Effector memory CD4-positive, alpha-beta T cell (primary cell): ENCODE results near the gene M6PR.
A peak's percentile ranks its signal among the peaks of the same experiment; 100 is the strongest.

ENCODE experiments used
- DNase-seq, 3 donors: peaks; one replicate each; pipeline ENCODE4 v3.0.0-alpha.2; 2020
- H3K27ac ChIP-seq: 2 replicates; pipeline ENCODE4 v1.7.0; 2013; ENCODE audit warnings: mild to moderate bottlenecking, low read length, moderate library complexity; ENCODE audit not compliant: insufficient read depth, poor library complexity, severe bottlenecking
- H3K27me3 ChIP-seq: replicated peaks from 2 replicates; pipeline ENCODE4 v1.7.0; 2013; ENCODE audit warnings: mild to moderate bottlenecking, low read length; ENCODE audit not compliant: insufficient read depth, control insufficient read depth, poor library complexity, severe bottlenecking
- H3K36me3 ChIP-seq: 2 replicates; pipeline ENCODE4 v1.7.0; 2013; ENCODE audit warnings: mild to moderate bottlenecking, low read length, moderate library complexity; ENCODE audit not compliant: control insufficient read depth, insufficient read depth
- H3K4me1 ChIP-seq: 2 replicates; pipeline ENCODE4 v1.7.0; 2013; ENCODE audit warnings: low read length, mild to moderate bottlenecking; ENCODE audit not compliant: control insufficient read depth, insufficient read depth, poor library complexity, severe bottlenecking
- H3K4me3 ChIP-seq: 2 replicates; pipeline ENCODE4 v1.7.0; 2013; ENCODE audit warnings: low read length, low read depth, mild to moderate bottlenecking; ENCODE audit not compliant: insufficient read depth, poor library complexity, severe bottlenecking
- H3K9me3 ChIP-seq: 2 replicates; pipeline ENCODE4 v1.7.0; 2013; ENCODE audit warnings: mild to moderate bottlenecking, low read length, moderate library complexity; ENCODE audit not compliant: control insufficient read depth

M6PR gene

DNA sequence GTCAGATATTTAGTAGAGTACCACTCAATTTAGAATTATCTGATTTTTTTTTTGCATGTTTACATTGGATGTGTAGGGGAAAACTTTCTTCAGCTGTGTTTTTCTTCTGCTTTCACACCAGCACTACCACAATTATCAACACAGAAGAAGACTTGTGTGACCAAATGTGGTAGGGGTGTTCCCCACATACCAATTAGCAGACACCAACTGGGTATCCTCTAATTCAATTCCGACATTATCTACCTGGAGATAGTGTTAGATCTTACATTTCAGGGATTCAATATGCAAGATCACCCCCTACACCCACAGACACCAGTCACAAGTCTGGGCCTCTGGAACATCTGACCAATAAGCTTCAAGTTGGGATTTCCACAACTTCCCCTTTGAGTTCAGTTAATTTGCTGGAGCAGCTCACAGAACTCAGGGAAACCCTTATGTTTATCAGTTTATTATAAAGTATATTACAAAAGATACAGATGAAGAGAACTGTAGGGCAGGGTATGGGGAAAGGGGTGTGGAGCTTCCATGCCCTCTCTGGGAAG is 35.8 kb upstream of the M6PR start:
- Histone ChIP-seq H3K27me3 (no peaks in the 10 kb centered on the region), H3K9me3 (peaks cover 1% of the 10 kb centered on the region), H3K4me1 (peaks cover 17% of the 10 kb centered on the region), H3K4me3 (no peak overlapping the region), H3K27ac (no peak overlapping the region), H3K36me3 (peaks cover 2% of the 10 kb centered on the region)
- DNase-seq, result no peak

DNA sequence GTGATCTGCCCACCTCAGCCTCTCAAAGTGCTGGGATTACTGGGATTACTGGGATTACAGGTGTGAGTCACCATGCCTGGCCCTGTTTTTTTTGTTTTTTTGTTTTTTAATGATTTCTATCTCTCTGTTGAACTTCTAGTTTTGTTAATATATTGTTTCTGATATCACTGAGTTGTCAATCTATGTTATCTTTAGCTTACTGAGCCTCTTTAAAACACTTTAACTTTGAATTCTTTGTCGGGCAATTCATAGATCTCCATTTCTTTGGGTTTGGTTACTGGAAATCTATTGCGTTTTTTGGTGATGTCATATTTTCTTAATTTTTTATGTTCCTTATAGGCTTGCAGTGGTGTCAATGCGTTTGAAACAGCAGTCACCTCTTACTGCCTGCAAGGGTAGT is 30.7 kb upstream of the M6PR start:
- no peak overlapping the region for H3K4me3 ChIP-seq
- no peaks in the 10 kb centered on the region for H3K27me3 ChIP-seq
- H3K27ac ChIP-seq, result no peak overlapping the region
- H3K9me3 ChIP-seq, result peaks cover 14% of the 10 kb centered on the region
- no peak for DNase-seq
- peaks cover 6% of the 10 kb centered on the region for H3K36me3 ChIP-seq
- no peaks in the 10 kb centered on the region for H3K4me1 ChIP-seq

DNA sequence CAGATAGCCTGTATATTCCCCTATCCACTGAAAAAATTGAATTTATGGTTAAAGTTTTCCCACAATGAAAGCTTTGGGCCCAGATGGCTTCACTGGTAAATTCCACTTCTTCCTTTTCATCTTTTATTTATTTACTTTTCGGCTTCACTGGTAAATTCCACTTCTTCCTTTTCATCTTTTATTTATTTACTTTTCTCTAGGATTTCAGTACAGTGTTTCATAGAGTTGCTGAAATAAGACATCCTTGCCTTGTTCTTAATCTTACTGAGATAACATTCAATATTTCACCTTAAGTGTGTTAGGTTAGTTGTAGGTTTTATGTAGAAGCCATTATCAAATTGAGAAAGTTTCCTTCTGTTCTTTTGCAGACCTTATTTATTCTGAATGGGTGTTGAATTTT is 21.0 kb upstream of the M6PR start:
- H3K9me3 ChIP-seq, result peaks cover 12% of the 10 kb centered on the region
- no peaks in the 10 kb centered on the region for H3K27me3 ChIP-seq
- no peak overlapping the region for H3K4me3 ChIP-seq
- H3K27ac ChIP-seq, result no peak overlapping the region
- H3K4me1 ChIP-seq, result no peaks in the 10 kb centered on the region
- no peaks in the 10 kb centered on the region for H3K36me3 ChIP-seq
- DNase-seq, result no peak

DNA sequence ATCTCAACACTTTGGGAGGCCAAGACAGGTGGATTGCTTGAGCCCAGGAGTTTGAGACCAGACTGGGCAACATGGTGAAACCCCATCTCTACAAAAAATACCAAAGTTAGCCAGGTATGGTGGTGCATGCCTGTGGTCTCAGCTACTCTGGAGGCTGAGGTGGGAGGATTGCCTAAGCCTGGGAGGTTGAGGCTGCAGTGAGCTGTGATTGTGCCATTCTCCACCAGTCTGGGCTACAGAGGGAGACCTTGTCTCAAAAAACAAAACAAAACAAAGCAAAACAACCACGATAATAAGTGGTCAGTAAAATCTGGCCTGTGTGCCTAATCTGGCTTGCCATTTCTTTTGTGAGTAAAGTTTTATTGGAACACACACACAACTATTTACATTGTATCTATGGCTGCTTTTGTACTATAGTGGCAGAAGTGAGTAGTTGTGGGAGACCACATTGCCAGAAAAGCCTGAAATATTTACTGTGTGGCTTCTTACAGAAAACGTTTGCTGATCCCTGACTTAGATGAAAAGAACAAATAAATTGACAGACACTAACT is 20.5 kb upstream of the M6PR start:
- H3K4me1 ChIP-seq, result no peaks in the 10 kb centered on the region
- DNase-seq, result no peak
- peaks cover 12% of the 10 kb centered on the region for H3K9me3 ChIP-seq
- H3K36me3 ChIP-seq, result no peaks in the 10 kb centered on the region
- no peak overlapping the region for H3K27ac ChIP-seq
- no peaks in the 10 kb centered on the region for H3K27me3 ChIP-seq
- H3K4me3 ChIP-seq, result no peak overlapping the region

DNA sequence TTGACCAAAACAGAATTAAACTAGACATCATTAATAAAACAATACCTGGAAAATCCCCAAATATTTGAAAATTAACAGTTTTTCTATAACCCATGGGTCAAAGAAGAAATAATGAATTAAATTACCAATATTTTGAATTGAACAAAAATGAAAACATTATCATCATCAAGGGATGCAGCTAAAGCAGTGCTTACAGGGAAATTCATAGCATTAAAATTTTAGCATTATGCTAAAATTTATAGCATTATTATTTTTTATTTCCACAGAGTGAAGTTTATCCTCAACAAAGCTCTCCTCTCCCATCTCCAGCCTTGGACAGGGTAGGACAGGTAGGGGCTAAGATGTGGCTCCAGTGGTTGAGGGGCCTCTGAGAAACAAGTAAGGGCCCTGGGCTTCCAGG is 19.3 kb upstream of the M6PR start:
- Histone ChIP-seq H3K9me3 (peaks cover 12% of the 10 kb centered on the region), H3K4me1 (no peaks in the 10 kb centered on the region), H3K27ac (no peak overlapping the region), H3K36me3 (no peaks in the 10 kb centered on the region), H3K27me3 (no peaks in the 10 kb centered on the region), H3K4me3 (no peak overlapping the region)
- no peak for DNase-seq

DNA sequence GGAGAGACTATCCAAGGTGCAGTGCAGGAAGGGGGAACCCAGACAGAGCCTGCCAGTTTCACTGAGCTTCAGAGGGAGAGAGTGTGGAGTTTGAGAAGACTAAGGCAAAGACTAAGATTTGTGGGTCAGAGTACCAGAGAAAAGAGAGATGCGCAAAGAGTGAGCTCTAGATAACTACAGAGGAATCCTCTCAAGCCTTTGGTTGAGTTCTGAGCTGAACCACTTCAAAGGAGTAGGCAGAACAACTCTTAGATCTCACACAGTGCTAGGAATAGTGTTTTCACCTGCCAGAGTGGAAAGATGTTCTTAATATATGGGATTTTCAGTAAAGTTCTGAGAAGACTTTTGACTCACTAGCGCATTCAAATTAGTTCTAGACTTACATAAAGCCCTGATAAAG is 10.7 kb upstream of the M6PR start:
- DNase-seq, result no peak
- Histone ChIP-seq H3K4me1 (peaks cover 49% of the 10 kb centered on the region), H3K9me3 (no peaks in the 10 kb centered on the region)

DNA sequence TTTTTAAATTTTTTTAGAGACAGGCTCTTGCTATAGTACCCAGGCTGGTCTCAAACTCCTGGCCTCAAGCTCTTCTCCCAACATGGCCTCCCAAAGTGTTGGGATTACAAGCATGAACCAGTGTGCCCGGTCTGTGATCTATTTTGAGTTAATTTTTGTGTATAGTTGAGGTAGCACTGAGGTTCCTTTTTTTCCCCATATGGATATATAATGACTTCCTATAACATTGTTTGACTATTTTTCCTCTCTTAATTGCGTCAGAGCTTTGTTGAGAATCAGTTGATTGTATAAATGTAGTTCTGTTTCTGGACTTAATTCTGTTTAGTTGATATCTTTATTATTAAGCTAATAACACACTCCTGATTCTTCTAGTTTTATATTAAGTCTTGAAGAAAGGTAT is 8.6 kb upstream of the M6PR start:
- H3K27ac ChIP-seq, result peak overlapping the region; percentile 10
- no peaks in the 10 kb centered on the region for H3K36me3 ChIP-seq
- peaks cover 63% of the 10 kb centered on the region for H3K4me1 ChIP-seq
- no peaks in the 10 kb centered on the region for H3K27me3 ChIP-seq
- H3K9me3 ChIP-seq, result no peaks in the 10 kb centered on the region
- no peak overlapping the region for H3K4me3 ChIP-seq
- DNase-seq, result no peak

More for the DNA sequence above, 10.7 kb upstream of the M6PR start:
- Histone ChIP-seq H3K4me3 (no peak overlapping the region), H3K27ac (peak overlapping the region; percentile 38), H3K27me3 (no peaks in the 10 kb centered on the region), H3K36me3 (no peaks in the 10 kb centered on the region)

DNA sequence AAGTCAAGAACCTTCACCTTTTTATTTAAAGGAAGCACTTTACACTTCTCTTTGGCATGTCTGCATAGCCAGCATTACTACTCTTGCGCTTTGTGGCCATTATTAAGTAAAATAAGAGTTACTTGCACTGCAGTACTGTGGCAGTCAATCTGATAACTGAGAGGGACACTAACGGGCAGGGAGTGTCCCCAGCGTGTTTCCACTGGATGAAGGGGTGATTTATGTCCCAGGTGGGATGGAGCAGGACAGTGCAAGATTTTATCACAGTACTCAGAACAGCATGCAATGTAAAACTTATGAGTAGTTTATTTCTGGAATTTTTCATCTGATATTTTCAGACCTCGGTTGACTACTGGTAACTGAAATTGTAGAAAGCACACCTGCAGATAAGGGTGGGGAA is 8.1 kb upstream of the M6PR start:
- DNase-seq, result no peak
- H3K27me3 ChIP-seq, result no peaks in the 10 kb centered on the region
- no peak overlapping the region for H3K4me3 ChIP-seq
- no peak overlapping the region for H3K27ac ChIP-seq
- H3K36me3 ChIP-seq, result no peaks in the 10 kb centered on the region
- no peaks in the 10 kb centered on the region for H3K9me3 ChIP-seq
- peaks cover 68% of the 10 kb centered on the region for H3K4me1 ChIP-seq

DNA sequence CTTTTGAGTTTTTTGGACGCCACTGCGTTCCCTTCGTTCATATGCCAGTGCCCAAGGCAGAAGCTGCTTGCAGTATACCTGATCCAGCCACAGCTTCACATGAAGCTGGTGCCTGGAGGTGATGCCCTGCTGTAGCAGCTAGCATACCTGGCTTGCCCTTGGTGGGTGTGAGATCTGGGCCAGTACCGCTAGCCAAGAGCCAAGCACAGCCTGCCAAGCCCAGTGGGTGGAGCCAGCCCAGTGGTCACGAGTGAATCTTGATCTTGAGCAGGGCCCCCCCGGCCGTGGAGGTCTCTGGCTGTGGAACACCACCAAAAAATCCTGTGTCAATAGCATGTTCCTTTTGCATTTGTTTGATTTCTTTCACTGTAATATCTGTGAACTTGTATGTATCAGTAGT is 7.3 kb upstream of the M6PR start:
- Histone ChIP-seq H3K36me3 (no peaks in the 10 kb centered on the region), H3K4me3 (no peak overlapping the region), H3K4me1 (peaks cover 75% of the 10 kb centered on the region), H3K9me3 (no peaks in the 10 kb centered on the region), H3K27me3 (no peaks in the 10 kb centered on the region), H3K27ac (no peak overlapping the region)
- no peak for DNase-seq

DNA sequence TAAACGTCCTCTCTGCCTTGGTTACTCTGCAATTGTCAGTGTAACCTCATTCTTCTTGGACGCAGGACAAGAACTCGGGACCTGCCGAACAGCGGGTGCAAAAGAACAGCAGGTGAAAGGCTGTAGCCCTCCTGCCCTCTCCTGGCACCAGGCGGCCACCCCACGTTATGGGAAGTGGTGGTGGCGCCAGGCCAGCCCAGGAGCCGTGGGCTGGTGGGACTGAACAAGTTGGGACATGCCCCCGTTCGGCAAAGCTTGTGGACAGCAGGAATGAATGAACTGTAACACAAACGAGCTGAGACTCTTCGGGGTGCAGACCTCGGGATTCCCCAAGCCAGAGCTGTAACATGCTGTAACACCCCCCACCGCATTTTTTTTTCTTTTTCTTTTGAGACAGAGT is 6.6 kb upstream of the M6PR start:
- Histone ChIP-seq H3K4me3 (no peak overlapping the region), H3K4me1 (peaks cover 78% of the 10 kb centered on the region)
- DNase-seq, result no peak

More for the DNA sequence above, 6.6 kb upstream of the M6PR start:
- Histone ChIP-seq H3K27ac (no peak overlapping the region), H3K36me3 (no peaks in the 10 kb centered on the region), H3K27me3 (no peaks in the 10 kb centered on the region), H3K9me3 (no peaks in the 10 kb centered on the region)
